Uterus (tissue), 4 donors: ENCODE data around the gene PAK2. TPM values are rescaled to one million over a fixed set of nuclear protein-coding genes. Genes with fewer than 3 reads are reported as not detected.
"Not testable (repeated sequence)": the region's sequence is repeated elsewhere in the genome, so short reads cannot be mapped to it uniquely, and the experiment has no call there.

ENCODE experiments used
- DNase-seq, 2 donors: peaks; one replicate each; pipeline ENCODE4 v3.0.0-alpha.2; 2019 to 2020
- H3K27ac ChIP-seq, 2 donors: fragments of 200-600 bp; sonication (generic); 1 replicate in 1 of 2; 2 replicates in 1 of 2; pipeline ENCODE4 v1.5.1; 2016 to 2018
- H3K27me3 ChIP-seq, 2 donors: fragments of 200-600 bp; sonication (generic); one replicate each; pipeline ENCODE4 v1.5.1; 2018 to 2019; ENCODE audit warnings: control low read depth in 1 of 2
- H3K36me3 ChIP-seq, 2 donors: fragments of 200-600 bp; sonication (generic); one replicate each; pipeline ENCODE4 v1.5.1; 2019; ENCODE audit warnings: control low read depth in 1 of 2
- H3K4me1 ChIP-seq, 2 donors: fragments of 200-600 bp; sonication (generic); one replicate each; pipeline ENCODE4 v1.5.1; 2018 to 2019; ENCODE audit warnings: control low read depth in 1 of 2
- H3K4me3 ChIP-seq, 2 donors: fragments of 200-600 bp; sonication (generic); 1 replicate in 1 of 2; 2 replicates in 1 of 2; pipeline ENCODE4 v1.5.1; 2018 to 2019; ENCODE audit warnings: mild to moderate bottlenecking in 1 of 2
- H3K9me3 ChIP-seq, 2 donors: fragments of 200-600 bp; sonication (generic); one replicate each; pipeline ENCODE4 v1.5.1; 2019; ENCODE audit warnings: control low read depth in 1 of 2
- POLR2A ChIP-seq, 2 donors: fragments of 450-650 bp; IDR thresholded peaks; one replicate each; pipeline ENCODE4 v1.6.1; 2016; ENCODE audit warnings: antibody characterized with exemption in 2 of 2, mild to moderate bottlenecking in 1 of 2, moderate library complexity in 1 of 2
- intact Hi-C: fragments of 100-400 bp; cut with DNase I; formaldehyde crosslinking; loops from one replicate; pipeline ENCODE4 v1.15.1; 2023; ENCODE audit warnings: low total_unique reads
- total RNA-seq, 4 donors: library from RNA; depleted of rRNA in 3 of 4; stranded (reverse); fragments of >200 nt in 3 of 4; gene quantifications; one replicate each; pipeline versions ENCODE4 v1.1.0 to v1.2.4, GENCODE V29; 2014 to 2023
- TF ChIP-seq, protein P1 (sequence below), 4 experiments: fragments of 200-600 bp in 2 of 4; fragments of 450-650 bp in 2 of 4; sonication (generic) in 2 of 4; IDR thresholded peaks; one replicate each; pipeline ENCODE4 v1.5.1; 2016 to 2019; ENCODE audit warnings: antibody characterized with exemption in 4 of 4, mild to moderate bottlenecking in 2 of 4, moderate library complexity in 1 of 4
- donor health status: DM: yes; HTN: yes; CAD: no.

Gene PAK2
- total RNA-seq, 4 donors from 2014 or later: 22.1 to 65.8 (median 49.5) TPM

DNA sequence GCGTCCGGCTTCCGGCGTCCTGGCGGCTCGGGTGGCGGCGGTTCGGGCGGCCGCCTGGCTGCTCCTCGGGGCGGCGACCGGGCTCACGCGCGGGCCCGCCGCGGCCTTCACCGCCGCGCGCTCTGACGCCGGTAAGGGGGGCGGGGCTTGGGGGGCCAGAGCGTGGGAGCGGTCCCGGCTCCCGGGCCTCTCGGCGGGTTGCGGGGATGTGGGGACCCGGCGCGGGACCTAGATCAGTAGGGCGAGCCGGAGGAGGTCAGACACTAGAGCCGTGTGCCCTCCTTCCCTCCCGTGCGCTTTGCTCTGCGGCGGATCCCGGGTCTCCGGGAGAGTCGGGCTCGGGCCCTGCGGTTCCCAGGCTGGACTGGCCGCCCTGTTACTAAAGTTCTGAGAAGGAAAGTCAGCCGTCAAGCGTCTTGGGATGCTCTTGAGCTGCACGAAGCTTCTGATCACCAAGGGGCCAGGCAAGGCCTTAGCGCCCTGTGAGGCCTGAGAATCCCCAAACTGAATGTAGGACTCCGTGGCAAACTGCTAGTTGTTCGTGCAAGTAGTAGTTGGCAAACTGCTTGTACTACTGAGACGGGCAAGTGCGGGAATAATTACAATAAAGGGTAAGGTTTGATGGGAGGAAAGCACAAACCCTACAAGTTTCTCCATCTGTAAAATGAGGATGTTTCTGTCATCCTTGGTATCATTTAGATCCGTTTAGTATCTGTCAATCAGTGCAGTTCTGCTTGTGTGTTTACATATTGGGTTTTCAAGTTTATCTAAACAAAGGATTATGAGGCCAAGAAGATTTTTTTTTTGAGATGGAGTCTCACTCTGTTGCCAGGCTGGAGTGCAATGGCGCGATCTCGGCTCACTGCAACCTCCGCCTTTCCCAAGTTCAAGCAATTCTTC lies 26.9 kb upstream of the PAK2 start:
- peaks cover 0 to 6% of the 10 kb centered on the region in 2 donors for H3K4me1 ChIP-seq
- H3K36me3 ChIP-seq: no peaks in the 10 kb centered on the region
- intact Hi-C loops: no loop called here
- no peaks in the 10 kb centered on the region for H3K9me3 ChIP-seq
- H3K27ac ChIP-seq: peak overlapping the region; percentile 86 to 89
- H3K4me3 ChIP-seq: peak overlapping the region; percentile 73 to 94
- peak; percentile 54 to 71 for DNase-seq
- no peaks in the 10 kb centered on the region for H3K27me3 ChIP-seq
- no peak for TF ChIP-seq POLR2A (IDR thresholded peaks at IDR 0.05)
- TF ChIP-seq, protein P1, sequence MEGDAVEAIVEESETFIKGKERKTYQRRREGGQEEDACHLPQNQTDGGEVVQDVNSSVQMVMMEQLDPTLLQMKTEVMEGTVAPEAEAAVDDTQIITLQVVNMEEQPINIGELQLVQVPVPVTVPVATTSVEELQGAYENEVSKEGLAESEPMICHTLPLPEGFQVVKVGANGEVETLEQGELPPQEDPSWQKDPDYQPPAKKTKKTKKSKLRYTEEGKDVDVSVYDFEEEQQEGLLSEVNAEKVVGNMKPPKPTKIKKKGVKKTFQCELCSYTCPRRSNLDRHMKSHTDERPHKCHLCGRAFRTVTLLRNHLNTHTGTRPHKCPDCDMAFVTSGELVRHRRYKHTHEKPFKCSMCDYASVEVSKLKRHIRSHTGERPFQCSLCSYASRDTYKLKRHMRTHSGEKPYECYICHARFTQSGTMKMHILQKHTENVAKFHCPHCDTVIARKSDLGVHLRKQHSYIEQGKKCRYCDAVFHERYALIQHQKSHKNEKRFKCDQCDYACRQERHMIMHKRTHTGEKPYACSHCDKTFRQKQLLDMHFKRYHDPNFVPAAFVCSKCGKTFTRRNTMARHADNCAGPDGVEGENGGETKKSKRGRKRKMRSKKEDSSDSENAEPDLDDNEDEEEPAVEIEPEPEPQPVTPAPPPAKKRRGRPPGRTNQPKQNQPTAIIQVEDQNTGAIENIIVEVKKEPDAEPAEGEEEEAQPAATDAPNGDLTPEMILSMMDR (IDR thresholded peaks at IDR 0.05): no peak

DNA sequence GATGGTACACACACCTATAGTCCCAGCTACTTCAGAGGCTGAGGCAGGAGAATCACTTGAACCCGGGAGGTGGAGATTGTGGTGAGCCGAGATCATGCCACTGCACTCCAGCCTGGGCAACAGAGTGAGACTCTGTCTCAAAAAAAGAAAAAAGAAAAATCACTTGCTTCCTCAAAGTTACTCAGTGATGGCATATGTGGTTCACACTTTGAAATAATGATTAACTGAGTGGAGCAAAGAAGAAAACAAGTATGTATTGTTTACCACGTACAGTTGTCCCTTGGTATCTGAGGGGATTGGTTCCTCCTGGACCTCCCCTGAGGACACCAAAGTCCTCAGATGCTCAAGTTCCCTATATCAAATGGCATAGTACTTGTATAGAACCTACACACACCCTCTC lies 22.5 kb upstream of the PAK2 start:
- H3K27me3 ChIP-seq, H3K4me1 ChIP-seq, DNase-seq, H3K4me3 ChIP-seq, intact Hi-C loops, H3K27ac ChIP-seq, H3K36me3 ChIP-seq, H3K9me3 ChIP-seq: not testable (repeated sequence)

DNA sequence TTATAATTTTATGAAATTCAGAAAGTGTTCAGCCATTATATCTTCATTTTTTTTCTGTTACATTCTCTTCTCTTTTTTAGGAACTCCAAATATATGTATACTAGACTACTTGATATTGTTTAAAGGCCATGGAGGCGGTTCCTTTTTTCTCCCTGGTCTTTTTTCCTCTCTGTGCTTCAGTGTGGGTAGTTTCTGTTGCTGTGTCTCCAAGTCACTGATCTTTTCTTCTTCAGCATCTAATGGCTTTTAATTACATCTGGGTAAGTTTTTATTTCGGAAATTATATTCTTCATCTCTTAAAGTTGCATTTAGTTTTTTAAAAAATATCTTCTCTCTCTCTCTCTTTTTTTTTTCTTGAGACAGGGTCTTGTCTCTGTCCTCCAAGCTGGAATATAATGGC lies 18.6 kb upstream of the PAK2 start:
- TF ChIP-seq, protein P1 (IDR thresholded peaks at IDR 0.05): no peak
- no peak for TF ChIP-seq POLR2A (IDR thresholded peaks at IDR 0.05)
- intact Hi-C loops: no loop called here
- no peak for DNase-seq

DNA sequence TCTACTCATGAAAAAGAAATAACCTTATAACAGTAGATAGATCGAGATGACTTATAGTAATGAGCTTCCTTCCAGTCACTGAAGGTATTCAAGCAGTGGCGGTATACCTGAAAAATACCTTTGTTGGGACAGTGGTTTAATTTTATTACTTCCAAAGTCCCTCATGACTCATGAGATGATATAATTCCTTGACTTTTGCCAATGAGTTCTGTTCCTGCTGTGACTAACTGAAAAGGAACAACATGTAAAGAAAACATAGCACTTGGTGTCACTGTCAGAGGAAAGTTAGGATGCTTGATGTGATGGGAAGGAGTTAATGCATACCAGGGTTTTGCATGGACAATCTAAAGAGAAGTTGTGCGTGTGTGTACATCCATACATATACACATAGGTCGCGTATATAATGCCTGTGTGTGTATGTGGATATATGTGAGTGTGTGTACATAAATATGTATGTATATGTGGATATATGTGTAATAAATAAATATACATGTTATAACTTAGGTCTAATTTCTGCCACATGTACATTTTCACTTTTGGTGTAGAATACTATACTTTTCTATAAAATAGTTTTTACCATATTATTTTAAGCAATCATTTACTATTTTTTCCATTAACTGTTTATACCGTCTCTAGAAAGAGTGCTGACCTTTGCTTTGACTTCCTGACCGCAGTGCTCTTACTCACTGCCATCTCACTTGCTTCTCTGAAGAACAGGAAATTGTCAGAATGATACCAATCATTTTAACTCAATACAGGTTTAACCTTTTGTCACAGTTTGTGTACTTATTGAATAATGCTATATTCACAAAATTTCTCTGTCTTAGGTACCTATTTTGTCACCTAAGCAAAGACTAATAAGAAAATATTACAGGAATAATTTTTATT lies 12.6 kb upstream of the PAK2 start:
- no peak overlapping the region for H3K4me3 ChIP-seq
- H3K9me3 ChIP-seq: no peaks in the 10 kb centered on the region
- no peaks in the 10 kb centered on the region for H3K4me1 ChIP-seq
- no peaks in the 10 kb centered on the region for H3K36me3 ChIP-seq
- no peak overlapping the region for H3K27ac ChIP-seq
- intact Hi-C loops: no loop called here
- DNase-seq: no peak
- no peak for TF ChIP-seq POLR2A (IDR thresholded peaks at IDR 0.05)
- TF ChIP-seq, protein P1 (IDR thresholded peaks at IDR 0.05): no peak
- H3K27me3 ChIP-seq: no peaks in the 10 kb centered on the region

More for the DNA sequence above, 18.6 kb upstream of the PAK2 start:
- Histone ChIP-seq H3K27me3 (no peaks in the 10 kb centered on the region), H3K27ac (no peak overlapping the region), H3K36me3 (no peaks in the 10 kb centered on the region), H3K4me3 (no peak overlapping the region), H3K9me3 (no peaks in the 10 kb centered on the region), H3K4me1 (no peaks in the 10 kb centered on the region)

DNA sequence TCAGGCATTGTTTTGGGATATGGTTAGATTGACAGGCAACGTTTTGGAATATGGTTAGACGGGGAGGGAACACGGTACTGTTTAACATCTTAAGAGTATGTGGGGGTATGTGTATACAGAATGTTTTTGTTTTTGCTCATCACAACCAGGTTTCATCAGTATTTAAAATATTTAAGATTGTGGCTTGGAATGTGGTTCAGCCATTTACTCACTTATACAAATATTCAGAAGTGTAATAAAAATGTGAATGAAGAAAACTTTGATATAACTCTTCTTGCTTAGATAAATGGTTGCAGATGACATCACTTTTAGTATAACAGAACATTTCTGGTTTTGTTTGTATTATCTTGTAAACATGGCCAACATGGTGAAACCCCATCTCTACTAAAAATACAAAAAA lies 3.9 kb upstream of the PAK2 start:
- no peak overlapping the region for H3K27ac ChIP-seq
- intact Hi-C loops: no loop called here
- H3K36me3 ChIP-seq: no peaks in the 10 kb centered on the region
- no peak for DNase-seq
- no peaks in the 10 kb centered on the region for H3K27me3 ChIP-seq
- H3K4me3 ChIP-seq: no peak overlapping the region
- H3K4me1 ChIP-seq: no peaks in the 10 kb centered on the region
- H3K9me3 ChIP-seq: no peaks in the 10 kb centered on the region
- TF ChIP-seq POLR2A (IDR thresholded peaks at IDR 0.05): no peak
- TF ChIP-seq, protein P1 (IDR thresholded peaks at IDR 0.05): no peak
